ENCODE measurements around the gene PHYKPL.

- TF ChIP-seq CTCF (IDR thresholded peaks at IDR 0.05) (no peak), POLR2A (IDR thresholded peaks at IDR 0.05) (no peak), EP300 (IDR thresholded peaks at IDR 0.05) (no peak)
Measured at GRCh38 chr5:178213748-178214151, 18.9 kb downstream of the PHYKPL start.
